NCI-H2081 (cell line): ENCODE measurements around the gene RAPGEF4.

ENCODE experiments used
- DNase-seq, 2 experiments: peaks; one replicate each; lab custom pipeline; 2025; lab: John Stamatoyannopoulos, UW

Gene RAPGEF4

DNA sequence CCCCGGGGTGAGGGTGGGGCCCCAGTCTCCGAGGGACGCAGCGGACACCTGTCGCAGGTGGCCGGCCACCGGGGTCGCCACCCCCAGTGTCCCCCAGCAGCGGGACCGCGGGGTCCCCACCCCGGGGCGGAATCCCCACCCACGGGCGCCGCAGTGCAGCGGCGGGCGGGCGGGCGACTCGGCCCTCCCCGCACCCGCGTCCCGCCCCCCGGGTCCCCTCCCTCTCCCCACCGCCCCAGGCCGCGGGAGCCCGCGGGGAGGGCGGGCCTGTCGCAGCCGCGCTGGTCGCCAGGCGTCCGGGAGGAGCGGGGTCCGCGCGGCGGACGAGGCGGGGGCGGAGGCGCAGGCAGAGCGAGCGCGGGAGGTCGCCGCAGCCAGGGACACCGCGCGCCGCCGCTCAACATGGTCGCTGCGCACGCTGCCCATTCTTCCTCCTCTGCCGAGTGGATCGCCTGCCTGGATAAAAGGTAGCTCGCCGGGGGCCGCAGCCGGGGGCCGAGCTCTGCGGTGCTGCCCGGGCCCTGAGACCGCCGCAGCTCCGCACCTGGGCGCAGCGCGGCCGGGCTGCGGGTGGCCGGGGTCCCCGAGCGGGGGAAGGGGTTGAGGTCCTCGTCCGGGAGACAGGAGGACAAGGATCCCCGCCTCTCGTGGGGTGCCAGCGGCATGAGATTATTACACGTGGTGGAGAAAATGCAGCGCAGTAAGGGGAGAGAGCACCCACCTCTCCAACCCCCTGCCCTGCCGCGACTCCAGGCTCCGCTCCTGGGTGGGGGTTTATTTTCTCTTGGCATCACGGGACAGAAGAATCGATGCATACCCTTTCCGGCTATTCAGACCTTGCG is at the start of gene RAPGEF4:
Gene RAPGEF4, plus strand, starts transcription at position 264 of the 842 bp plus-strand sequence. Its CDS starts 139 bp downstream, at position 403.
- DNase-seq, result peak; percentile 30 to 54

GRCh38 chr2:172693037-172693436 is 42.6 kb upstream of the RAPGEF4 start:
- peak in 1 of 2 experiments; percentile 31 for DNase-seq

DNA sequence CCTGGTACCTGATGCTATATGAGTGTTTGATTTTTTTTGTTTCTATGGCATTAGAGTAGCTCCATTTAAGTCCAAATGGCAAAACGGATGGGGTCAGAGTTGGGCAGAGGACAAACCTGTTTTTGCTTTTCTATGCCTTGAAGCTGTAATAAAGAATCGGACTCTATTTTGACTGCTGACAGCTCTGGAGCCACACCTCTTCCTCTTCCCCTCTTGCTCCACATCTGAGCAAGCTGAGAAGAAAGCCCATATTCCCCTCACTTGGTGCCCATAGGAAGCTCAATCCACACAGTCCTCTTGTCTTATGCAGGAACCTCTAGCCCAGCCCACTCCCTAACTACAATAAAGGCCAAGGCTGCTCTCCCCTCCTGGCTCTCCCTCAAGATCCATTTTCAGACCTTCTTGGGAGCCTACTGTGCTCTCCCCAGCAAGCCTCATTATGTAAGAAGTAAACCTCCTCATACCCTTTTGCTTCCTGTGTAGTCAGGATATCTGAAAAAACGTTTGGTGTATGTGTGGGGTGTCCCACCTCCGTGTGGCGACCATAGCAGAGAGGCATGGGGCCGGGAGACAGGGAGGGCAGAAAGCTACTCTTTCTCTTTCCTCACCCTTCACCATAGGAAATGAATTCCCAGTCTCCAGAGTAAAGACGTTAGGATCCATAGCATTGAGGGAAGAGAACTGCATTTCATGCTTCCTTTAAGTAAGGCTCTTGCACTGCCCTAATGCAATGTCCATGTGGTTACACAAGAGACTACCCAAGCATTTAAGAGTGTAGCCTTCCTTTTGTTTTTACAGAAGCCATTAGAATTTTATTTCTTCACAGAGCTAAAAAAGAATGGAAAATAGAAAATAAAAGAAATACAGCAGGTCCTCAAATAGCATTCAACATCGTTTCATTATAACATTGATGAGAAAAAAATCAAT is 41.9 kb upstream of the RAPGEF4 start:
- DNase-seq, result no peak

- DNase-seq, result no peak
These were observed 38.3 kb upstream of the RAPGEF4 start for GRCh38 chr2:172697296-172697695.

- DNase-seq, result no peak
These were observed 37.4 kb upstream of the RAPGEF4 start for GRCh38 chr2:172698041-172698863.

- no peak for DNase-seq
These were observed 34.4 kb upstream of the RAPGEF4 start for GRCh38 chr2:172701250-172701649.

GRCh38 chr2:172702451-172702850 is 33.2 kb upstream of the RAPGEF4 start:
- no peak for DNase-seq

- DNase-seq, result peak; percentile 50 to 53
These were observed 31.3 kb upstream of the RAPGEF4 start for GRCh38 chr2:172704072-172704936.

DNA sequence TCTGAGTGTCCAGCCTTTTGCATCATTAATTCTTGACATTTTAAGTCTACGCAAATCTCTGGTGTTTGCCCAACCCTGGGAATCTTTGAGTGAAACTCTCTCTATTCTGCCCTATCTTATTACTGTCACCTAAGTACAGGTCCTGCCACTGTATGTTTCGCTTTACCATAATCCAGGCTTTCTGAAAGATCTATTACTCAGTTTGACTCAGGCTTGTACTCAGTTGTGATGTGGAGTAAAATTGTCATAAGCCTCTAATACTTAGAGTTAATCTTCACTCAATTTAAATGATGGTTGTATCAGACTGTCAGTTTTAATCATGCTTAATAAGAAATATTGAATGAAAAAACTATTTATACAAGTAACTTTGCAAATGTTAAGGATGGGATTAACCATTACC is 30.3 kb upstream of the RAPGEF4 start:
- DNase-seq, result no peak

DNA sequence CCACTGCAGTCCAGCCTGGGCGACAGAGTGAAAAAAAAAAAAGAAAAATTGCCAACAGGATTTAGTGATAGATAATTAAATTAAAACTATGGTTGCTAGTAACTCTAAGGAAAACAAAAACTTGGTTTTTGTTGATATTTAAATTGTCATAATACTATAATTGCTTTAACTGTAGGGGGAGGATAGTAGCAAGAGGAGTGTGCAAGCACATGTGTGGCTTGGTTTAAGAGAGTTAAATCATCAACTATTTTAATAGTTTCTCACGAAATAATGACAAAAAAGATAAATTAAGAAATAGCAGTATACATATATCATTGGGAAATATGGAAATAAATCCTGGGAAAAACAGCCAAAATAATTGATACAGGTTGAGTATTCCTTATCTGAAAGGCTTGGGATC is 27.4 kb upstream of the RAPGEF4 start:
- no peak for DNase-seq

DNA sequence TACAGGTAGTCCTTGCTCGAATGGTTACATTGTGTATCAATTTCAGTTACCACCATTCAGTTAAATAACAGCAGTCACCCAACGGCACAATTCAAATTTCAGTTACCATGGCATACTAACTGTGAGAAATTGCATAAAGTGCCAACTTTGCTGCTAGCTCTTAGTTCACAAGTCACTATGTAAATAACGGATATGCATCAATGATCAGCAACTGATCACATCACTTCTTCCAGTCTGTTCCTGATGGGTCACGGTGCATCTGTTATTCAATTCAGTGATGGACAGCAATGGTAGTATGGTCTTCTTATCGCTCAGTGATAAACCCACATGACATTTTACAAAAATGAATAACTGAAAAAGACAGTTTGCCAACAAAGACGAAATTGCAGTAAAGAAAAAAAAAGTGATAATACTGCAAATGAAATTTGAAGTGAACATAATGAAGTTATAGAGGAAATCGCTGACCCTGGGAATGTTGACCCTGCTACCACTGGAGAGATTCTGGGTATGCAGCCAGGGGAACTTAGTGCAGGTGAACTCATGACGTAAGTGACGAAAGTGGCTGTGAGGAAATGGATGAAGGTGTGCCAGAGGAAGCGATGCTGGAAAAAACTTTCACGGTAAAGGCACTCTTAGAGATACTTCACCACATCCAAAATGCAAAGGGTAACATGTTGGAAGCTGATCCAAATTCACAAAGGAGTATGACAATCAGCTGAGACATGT is 25.9 kb upstream of the RAPGEF4 start:
- no peak for DNase-seq

- peak; percentile 51 to 65 for DNase-seq
These were observed 25.0 kb upstream of the RAPGEF4 start for GRCh38 chr2:172710584-172711047.

GRCh38 chr2:172711110-172711509 is 24.5 kb upstream of the RAPGEF4 start:
- no peak for DNase-seq

DNA sequence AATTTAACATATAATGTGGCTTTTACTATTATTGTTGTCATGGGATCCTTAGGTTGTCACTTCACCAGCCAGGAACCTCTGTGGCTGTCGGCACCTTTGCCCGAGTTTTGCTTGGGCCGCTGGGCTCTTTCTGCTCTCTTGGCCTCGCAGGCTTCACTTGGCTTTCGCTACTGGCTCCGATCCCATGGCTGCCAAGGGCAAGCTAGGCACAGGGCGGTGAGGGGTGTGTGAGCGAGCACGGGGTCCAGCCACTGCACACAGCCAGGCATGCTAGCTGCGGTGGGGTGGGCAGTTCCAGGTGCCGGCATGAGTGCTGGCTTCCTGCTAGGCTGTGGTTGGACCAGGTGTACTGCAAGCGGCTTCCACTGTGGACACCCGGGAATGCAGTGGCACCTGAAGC is 23.4 kb upstream of the RAPGEF4 start:
- DNase-seq, result no peak

- DNase-seq, result no peak
These were observed 22.2 kb upstream of the RAPGEF4 start for GRCh38 chr2:172713365-172713875.

- no peak for DNase-seq
These were observed 13.2 kb upstream of the RAPGEF4 start for GRCh38 chr2:172722481-172722880.

- no peak for DNase-seq
These were observed 12.4 kb upstream of the RAPGEF4 start for GRCh38 chr2:172723286-172723685.

DNA sequence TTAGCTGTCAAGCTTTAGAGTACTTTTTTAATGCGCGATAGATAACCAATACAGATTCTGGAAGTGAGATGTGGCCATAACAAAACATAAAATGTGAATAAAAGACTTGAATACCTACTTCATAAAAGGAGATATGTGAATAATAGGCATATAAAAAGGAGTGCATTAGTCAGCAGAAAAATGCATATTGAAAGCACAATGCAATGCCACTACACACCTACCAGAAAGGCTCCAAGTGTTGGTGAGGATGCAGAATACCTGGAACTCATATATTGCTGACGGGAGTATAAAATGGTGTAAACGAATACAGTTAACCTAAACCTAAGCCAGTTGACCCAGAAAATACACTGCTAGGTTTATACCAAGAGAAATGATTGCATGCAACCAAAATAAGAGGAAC is 10.9 kb upstream of the RAPGEF4 start:
- DNase-seq, result no peak

DNA sequence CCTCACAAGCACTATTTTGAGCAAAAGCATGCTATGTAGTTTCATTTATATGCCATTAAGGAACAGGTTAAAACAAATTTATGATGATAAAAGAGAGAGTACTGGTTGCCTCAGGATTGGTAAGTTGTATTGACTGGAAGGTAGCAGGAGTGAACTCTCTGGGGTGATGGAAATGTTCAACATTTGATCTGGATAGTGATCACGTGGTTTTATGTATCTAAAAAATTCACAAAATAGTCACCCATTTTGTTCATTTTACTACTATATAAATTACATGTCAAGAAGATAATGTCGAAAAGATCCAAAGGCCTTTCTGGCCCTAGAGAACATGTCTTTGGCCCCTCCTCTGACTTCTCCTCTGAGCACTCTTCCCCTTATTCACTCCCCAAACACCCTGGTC is 10.4 kb upstream of the RAPGEF4 start:
- DNase-seq, result no peak

DNA sequence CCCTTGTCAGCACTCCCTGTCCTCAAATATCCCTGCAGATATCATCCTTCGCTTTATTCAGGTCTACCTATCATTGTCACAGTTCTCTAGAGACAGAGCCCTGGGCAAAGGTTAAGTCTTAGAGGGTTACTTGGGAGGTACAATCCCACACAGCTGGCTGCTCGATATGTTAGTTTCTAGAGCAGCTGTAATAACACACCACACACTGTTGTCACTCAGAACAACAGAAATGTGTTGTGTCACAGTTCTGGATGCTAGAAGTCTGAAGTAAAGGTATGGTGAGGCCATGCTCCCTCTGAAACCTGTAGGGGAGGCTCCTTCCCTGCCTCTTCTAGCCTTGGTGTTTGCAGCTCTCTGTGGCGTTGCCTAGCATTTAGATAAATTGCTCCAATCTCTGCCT is 9.9 kb upstream of the RAPGEF4 start:
- DNase-seq, result no peak
